Measurements from ENCODE around the gene FGD6.
"Not testable (repeated sequence)": the region's sequence is repeated elsewhere in the genome, so short reads cannot be mapped to it uniquely, and the experiment has no call there.

FGD6 gene

DNA sequence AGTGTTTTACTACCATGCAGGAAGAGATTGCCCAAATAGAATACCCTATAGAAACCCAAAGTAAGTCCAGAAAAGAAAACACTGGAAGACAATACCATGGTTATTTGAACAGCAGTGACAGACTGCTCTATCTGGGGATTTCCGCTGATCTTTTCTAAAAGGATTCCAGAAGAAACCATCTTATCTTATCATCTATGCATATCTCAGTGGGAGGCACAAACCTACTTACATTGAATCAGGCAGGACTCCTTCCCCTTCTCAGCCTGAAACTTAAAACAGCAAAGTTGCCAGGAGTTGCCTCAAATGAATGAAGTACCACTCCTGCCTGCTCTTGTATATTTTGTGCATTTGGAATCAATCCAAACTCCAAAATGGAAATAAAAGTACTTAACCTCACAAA lies 87.2 kb downstream of the FGD6 start:
- no peak for FAIRE-seq
- peak; percentile 63 for DNase-seq (ENCODE audit: low spot score)

DNA sequence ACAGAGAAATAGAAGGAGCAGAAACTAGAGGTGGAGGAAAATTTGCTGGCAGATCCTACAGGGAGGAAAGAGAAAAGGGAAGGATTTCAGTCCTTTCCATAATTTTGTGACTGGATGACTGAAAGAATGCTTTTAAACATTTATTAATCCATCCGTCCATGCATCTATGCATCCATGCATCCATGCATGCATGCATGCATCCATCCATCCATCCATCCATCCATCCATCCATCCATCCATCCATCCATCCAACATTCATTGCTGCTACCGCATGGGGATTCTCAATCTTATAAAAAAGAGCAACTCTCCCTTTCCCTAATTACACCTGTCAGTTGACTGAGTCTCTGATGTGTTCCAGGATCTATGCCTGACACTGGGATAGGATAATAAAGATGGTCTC lies 88.2 kb downstream of the FGD6 start:
- FAIRE-seq (no peak), DNase-seq (ENCODE audit: low spot score) (no peak)

DNA sequence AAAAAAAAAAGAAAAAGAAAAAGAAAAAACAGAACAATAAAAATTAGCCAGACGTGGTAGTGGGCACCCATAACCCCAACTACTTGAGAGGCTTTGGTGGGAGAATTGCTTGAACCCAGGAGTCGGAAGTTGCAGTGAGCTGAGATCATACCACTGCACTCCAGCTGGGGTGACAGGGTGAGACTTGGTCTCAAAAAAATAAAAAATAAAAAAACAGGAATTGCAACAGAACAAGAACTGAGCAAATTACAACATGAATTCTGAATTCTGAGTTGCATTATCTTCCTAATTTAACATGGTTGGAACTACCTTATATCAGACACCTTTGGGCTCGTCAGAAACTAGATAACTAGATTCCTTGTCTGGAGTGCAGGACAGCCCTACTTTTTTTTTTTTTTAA lies 90.5 kb downstream of the FGD6 start:
- DNase-seq (ENCODE audit: low spot score) (no peak), FAIRE-seq (no peak)

DNA sequence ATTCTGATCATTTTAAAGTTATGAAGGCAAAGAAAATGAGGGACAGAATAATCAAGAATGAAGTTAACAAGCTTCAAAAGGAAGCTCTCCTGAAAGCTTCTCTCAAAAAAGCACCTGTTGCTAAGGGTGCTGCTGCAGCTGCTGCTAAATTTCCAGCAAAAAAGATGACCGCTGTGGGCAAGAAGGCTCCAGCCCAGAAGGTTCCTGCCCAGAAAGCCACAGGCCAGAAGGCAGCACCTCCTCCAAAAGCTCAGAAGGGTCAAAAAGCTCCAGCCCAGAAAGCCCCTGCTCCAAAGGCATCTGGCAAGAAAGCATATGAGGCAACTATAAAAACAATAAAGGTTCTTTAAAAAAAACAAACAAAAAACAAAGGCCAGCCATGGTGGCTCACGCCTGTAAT lies 91.2 kb downstream of the FGD6 start:
- FAIRE-seq (no peak), DNase-seq (ENCODE audit: low spot score) (no peak)

DNA sequence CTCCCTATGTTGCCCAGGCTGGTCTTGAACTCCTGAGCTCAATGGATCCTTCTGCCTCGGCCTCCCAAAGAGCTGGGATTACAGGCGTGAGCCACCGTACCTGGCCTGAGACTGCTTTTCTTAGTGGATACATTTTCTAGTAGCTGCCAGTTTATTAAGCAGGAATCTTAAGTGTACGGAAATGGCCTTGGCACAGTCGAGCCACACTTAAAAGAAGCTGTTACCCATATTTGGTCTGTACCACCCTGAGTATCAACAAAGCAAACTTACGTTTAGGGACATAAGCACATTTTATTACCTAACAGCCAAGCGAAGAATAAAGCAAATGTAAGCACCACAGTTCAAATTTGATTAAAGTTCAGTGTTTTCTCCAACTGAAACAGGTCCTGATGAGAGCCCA lies 93.2 kb downstream of the FGD6 start:
- DNase-seq (ENCODE audit: low spot score) (no peak), FAIRE-seq (no peak)

DNA sequence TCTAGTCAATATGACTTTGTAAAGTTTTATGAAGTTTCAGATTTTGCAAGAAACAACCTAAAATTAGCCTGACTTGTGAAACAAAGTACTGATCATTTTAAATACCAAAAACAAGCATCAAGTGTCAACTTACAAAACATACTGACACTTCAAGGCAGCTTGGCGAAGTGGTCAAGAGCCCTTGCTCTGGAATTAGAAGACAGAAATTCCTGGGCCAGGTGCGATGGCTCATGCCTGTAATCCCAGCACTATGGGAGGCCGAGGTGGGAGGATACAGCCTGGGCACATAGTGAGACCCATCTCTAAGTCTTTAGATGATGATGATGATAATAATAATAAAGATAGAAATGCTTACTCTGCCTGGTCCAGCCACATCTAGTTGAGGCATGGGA lies 98.5 kb downstream of the FGD6 start:
- no peak for FAIRE-seq
- peak; percentile 18 for DNase-seq (ENCODE audit: low spot score)

DNA sequence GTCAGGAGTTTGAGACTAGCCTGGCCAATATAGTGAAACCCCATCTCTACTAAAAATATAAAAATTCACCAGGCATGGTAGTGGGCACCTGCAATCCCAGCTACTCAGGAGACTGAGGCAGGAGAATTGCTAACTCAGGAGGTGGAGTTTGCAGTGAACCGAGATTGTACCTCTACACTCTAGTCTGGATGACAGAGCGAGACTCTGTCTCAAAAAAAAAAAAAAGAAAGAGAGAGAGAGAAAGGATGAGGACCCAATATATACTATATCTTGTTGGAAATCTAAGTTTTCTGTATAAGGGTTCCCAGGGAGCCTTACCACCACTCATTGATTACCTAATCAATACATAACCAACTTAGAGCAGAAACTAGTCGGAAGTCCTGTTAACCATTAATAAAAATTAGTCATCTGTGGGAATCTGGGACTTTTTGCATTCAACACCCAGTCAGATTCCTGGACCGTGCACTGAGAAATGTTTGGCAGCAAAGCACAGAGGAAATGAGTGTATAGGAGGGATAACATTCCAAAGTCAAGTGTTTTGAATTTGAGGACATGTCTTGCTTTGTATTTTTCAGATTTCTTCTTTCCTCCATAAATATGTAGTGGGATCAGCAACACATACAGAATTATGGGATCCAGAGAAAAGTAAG lies 99.0 kb downstream of the FGD6 start:
- FAIRE-seq (peak; percentile 87), DNase-seq (ENCODE audit: low spot score) (peak; percentile 81)

DNA sequence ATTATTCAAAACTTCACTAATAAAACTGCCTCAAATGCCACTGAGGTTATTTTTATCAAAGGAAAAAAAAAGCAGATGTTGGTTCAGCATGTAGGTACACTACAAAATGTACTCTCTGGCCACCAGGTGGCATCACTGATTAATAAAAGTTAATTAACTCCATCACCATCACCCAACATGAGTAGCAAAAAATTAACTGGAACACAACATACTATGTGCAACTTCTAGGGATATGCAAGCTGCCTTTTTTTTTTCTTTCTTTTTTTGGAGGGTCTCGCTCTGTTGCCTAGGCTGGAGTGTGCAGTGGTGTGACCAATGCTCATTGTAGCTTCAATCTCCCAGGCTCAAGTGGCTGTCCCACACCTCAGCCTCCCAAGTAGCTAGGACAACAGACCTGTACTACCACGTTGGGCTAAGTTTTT lies 100.1 kb downstream of the FGD6 start:
- peak; percentile 62 for DNase-seq (ENCODE audit: low spot score)
- FAIRE-seq: peak; percentile 80

DNA sequence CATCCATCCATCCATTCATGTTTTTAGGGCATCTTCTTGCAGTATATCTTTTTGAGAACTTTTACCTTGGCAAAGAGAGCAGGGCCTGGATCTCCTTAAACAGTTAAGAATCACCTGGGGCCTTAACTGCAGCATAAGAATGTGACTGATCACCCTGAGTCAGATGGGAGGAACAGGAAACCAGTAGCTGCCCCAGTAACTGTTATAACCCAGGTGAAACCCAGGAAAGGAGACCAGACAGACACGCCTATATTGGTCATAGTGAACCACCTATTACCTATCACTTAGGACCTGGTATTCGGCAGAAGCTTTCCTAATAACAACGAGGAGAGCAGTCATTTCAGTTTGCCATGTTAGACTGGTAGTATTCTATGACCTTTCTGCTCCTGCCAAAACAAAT lies 100.5 kb downstream of the FGD6 start:
- no peak for FAIRE-seq
- DNase-seq (ENCODE audit: low spot score): peak; percentile 48

DNA sequence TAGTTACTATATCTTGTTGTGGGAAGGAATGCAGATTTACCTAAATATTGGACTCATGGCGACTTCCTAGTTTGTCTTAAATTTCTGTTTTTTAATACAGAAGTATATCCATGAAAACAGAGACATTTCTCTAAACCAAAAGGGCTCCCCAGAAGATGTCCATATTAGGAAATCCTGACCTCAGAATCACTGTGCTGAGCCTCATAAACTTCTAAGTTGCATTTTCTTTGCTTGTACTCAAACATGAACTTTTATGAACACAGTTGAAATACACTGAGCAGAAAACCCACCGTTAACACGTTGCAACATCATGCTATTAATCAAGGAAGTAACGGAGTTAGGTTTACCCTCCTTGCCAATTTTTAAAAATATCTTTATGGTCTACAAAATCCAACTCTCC lies 100.9 kb downstream of the FGD6 start:
- DNase-seq (ENCODE audit: low spot score): no peak

DNA sequence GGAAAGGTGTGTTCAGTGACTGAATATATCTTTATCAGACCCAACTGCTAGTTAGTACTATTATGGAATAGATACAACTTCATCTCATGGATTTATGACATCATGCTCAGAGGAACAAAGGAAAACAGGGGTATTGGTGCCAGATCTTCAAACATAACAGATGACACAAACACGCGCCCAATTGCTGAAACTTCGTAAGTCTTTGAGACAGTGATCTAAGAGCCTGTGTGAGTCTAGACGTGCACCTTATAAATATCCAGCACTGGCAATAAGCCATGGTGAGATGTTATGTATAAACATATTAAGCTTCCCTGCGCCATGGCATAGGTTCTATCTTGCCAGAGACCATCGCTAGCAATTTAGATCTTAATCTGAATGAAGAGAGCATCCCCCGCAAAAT lies 101.6 kb downstream of the FGD6 start:
- no peak for DNase-seq (ENCODE audit: low spot score)
- FAIRE-seq: no peak

More for the DNA sequence above, 100.9 kb downstream of the FGD6 start:
- no peak for FAIRE-seq

DNA sequence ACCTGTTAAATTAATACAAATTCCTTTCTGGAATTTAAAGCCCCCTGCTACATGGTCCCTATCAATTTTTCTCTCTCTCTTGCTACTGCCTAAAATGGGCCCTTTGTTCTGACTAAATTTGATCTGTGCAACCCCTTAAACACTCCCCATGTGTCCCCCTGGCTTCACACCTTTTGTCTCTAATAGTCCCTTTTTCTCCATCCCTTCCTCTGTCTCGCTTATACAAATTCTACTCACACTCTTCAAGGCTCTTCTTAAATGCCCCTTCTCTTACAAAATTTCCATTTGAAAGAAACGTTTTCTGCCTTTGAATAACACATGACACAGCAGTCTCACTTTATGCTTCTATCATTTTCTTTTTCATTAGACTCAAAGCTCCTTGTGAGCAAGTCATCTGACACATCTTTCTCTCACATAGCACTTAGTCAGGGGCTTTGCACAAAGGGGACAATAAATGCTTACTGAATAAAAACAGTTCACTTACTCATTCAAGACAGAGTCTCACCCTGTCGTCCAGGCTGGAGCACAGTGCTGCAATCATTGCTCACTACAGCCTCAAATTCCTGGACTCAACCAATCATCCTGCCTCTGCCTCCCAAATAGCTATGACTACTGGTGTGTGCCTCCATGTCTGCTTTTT lies 102.4 kb downstream of the FGD6 start:
- DNase-seq (ENCODE audit: low spot score) (peak; percentile 35), FAIRE-seq (no peak)

DNA sequence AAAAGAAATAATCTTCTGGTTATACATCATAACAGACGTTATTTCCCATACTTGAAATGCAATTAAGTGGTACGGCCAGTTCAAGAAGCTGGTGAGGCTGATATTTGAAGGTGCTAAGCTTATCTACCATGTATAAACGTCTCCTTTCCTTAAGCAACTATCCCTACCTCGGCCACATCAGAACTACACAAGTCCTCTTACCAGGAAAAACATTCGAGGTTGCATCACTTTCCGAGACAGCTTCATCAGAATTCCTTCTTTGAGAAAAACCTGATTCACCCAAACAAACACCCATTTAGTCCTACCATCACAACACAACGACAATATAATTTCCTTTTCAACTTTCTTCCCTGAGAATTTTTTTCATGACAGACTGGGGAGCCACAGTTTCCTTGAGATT lies 109.9 kb downstream of the FGD6 start:
- FAIRE-seq (no peak), DNase-seq (ENCODE audit: low spot score) (no peak)

DNA sequence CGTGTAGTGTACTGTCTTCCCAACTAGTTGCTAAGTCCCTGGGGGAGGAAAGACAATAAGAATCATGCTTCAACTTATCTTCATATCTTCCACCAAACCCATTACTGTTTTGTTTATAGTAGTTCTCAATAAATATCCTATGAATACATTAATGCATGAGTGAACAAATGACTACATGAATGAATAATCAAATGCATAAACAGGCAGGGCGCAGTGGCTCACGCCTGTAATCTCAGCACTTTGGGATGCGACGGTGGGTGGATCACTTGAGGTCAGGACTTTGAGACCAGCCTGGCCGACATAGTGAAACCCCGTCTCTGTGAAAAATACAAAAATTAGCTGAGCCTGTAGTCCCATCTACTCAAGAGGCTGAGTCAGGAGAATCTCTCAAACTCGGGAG lies 111.7 kb downstream of the FGD6 start:
- FAIRE-seq: no peak

DNA sequence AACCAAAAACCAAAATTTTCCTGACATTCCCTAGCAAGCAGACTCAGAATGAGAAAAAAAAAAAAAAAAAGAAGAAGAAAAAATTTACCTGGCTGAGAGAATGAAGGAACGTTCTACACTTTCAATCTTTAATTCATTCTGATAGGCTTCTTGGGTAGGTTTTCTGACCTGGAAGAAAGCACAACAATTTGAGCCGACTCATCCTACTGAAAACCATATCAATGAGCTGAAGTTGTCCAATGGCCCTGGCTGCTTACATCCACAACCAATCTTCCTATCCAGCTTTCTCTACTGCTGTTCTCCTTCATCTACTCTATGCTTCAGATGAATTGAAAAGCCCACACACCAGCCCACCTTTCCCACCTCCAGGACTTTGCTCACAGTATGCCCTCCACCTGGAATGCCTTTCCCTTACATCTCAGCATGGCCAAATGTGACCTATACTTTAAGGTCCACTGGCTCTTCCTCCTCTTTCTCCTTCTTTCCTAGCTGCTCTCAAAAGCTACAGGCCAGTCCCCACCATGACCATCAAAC lies 112.3 kb downstream of the FGD6 start:
- FAIRE-seq: no peak
- no peak for DNase-seq (ENCODE audit: low spot score)

More for the DNA sequence above, 111.7 kb downstream of the FGD6 start:
- no peak for DNase-seq (ENCODE audit: low spot score)

DNA sequence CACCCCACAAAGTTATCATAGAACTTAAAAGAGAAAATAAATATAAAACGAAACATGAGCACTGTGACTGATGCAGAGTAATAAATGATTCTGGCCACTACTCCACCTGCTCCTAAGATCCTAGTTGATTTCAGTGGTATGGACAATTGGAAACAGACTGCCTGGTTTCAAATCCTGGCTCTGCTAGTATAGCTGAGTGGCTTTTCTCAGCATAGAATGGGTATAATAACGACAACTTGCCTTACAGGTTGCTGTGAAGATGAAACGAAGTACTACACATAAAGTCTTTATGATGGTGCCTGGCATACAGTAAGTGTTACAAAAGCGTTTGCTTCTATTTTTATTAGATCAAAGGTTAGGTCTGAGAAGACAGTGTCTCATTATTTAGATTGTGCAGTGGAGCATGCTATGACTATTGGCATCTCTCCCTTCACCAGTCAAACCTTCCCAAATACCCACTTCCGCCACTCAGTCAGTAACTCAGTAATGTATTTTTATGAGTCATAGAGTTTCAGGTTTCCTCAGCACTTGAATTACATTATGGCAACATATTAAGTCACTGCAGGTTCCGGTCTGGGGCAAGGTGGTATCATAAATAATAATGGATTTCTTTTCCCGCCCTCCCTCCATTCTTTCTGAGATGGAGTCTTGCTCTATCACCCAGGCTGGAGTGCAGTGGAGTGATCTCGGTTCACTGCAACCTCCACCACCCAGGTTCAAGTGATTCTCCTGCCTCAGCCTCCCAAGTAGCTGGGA lies 114.2 kb downstream of the FGD6 start:
- FAIRE-seq (peak; percentile 98), DNase-seq (ENCODE audit: low spot score) (peak; percentile 97)

DNA sequence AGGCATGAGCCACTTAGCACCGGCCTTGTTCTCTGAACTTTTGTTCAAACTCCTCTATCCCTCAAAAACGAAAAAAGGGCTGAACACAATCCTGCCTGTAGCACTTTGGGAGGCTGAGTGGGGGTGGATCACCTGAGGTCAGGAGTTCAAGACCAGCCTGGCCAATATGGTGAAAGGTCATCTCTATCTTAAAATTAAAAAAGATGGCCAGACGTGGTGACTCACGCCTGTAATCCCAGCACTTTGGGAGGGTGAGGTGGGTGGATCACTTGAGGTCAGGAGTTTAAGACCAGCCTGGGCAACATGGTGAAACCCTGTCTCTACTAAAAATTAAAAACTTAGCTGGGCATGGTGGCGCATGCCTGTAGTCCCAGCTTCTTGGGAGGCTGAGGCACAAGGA lies 115.3 kb downstream of the FGD6 start:
- not testable (repeated sequence) for FAIRE-seq; DNase-seq (ENCODE audit: low spot score)

DNA sequence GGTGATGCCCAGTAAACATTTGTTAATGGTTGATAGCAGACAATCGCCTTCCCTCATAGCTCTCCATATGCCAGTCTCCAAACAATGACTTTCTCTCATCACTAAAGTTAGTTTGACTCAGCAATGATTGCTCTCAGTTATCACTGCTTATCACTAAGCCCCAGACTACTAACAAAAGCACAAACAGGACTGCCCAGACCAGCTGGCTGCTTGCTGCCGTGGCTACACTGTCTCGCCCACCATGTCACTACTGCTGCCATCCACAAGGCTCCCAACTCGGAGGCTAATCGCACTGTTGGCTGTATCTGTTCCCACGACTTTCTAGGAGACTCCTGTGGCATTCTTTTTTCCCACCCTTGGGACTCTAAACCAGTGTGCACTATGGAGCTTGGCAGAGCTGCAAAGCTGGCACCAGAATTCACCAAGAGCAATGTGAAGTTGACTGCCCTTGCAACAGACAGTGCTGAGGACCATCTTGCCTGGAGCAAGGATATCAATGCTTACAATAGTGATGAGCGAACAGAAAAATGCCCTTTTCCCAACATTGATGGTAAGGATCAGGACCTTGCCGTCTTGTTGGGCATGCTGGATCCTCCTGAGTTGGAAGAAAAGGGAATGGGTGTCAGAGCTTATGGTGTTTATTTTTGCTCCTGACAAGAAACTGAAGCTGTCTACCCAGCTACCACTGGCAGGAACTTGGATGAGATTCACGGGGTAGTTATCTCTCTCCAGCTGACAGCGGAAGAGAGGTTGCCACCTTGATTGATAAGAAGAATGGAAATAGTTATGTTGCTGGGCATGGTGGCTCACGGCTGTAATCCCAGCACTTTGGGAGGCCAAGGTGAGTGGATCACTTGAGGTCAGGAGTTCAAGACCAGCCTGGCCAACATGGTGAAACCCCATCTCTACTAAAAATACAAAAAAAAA lies 116.7 kb downstream of the FGD6 start:
- DNase-seq (ENCODE audit: low spot score): peak; percentile 71
- no peak for FAIRE-seq

DNA sequence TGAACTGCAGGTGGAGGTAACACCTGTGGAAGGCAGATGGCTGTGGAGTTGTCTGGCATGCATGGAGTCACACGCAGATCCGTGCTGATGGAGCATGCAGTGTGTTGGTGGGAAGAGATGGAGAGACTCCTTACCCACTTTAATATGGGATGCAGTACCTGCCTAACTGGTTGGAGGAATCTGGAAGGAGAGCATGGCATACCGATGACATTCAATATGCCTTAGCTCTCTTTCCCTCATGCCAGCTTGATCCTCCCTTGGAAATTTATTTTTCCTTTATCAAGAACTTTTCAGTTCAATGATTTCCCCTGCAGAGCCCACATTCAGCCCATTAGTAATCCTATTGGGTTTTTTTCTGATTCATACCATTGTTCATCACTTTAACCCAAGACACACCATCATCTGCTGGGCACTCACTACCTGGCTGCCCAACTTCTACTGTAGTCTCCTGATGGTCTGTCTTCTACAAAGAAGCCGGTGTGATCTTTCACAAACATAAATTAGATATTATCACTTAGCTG lies 117.9 kb downstream of the FGD6 start:
- DNase-seq (ENCODE audit: low spot score) (peak; percentile 83), FAIRE-seq (peak; percentile 92)

DNA sequence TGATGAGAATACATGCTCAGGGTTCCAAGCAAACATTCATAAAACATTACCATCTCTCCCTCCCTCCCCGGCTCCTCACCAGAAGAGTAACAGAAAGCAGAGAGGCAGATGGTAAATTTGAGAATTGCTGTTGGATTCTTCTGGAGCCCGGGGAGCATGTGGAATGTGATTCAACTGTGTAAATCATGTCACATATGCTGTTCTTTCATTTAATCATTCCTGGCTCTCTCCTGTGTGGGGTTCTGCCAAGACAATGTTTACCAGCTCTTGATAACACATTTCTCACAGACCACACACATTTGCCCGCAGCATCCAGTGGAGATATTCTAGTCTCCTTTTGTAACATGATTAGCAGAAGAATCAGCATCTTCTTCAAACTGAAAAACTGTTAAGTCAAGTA lies 120.4 kb downstream of the FGD6 start:
- DNase-seq (ENCODE audit: low spot score) (peak; percentile 44), FAIRE-seq (no peak)

DNA sequence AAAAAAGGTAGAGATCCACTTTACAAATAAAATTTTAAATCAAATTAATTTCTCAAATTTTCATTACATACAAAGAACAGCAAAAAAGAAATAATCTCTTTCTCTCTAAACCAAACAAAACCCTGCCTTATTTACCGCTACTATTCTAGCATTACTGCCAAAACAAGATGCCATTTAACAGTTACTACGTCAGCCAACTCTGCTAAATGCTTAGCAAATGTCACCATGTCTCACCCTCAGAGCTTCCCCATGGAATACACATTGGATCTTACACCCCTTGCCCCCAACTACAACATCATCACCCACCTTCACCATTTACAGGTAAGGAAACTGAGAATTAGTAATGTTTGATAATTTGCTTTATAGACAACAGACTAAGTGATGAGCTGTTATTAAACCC lies 120.9 kb downstream of the FGD6 start:
- FAIRE-seq (no peak), DNase-seq (ENCODE audit: low spot score) (no peak)

All from RCC 7860 (cell line).